MCF 10A (cell line): ENCODE measurements around the gene TLE3. TPM values are rescaled to one million over a fixed set of nuclear protein-coding genes. Genes with fewer than 3 reads are reported as not detected.

Source experiments
- BruUV-seq: library from RNA; stranded (reverse); fragments of 400-500 nt; replicated peaks from 2 replicates; lab custom pipeline; 2021; lab: Mats Ljungman, UMichigan
- CTCF ChIA-PET: fragments of 300-600 bp; sonication (Branson Sonifier 250); formaldehyde crosslinking; extraction: SDS; loops from one replicate; lab custom pipeline; 2021; ENCODE audit warnings: antibody characterized with exemption, inconsistent platforms; lab: Yijun Ruan, JAX
- POLR2A ChIA-PET: fragments of 300-600, 350-650 bp; sonication (Branson Sonifier 250); formaldehyde crosslinking; extraction: SDS; loops from one replicate; lab custom pipeline; 2020; ENCODE audit warnings: antibody characterized with exemption, inconsistent platforms; lab: Yijun Ruan, JAX
- DNase-seq: peaks from one replicate; pipeline ENCODE4 v3.0.0-alpha.2; 2018; ENCODE audit not compliant: unreplicated experiment
- H3K27ac Mint-ChIP-seq: one replicate; pipeline ENCODE4 v1.8.0; 2022; ENCODE audit warnings: mild to moderate bottlenecking, low read depth, mixed read lengths; ENCODE audit not compliant: unreplicated experiment
- H3K27me3 Mint-ChIP-seq: one replicate; pipeline ENCODE4 v1.8.0; 2022; ENCODE audit warnings: mixed read lengths; ENCODE audit not compliant: insufficient read depth, unreplicated experiment
- H3K36me3 Mint-ChIP-seq: one replicate; pipeline ENCODE4 v1.8.0; 2022; ENCODE audit warnings: mild to moderate bottlenecking, moderate library complexity, mixed read lengths; ENCODE audit not compliant: insufficient read depth, unreplicated experiment
- H3K4me1 Mint-ChIP-seq: one replicate; pipeline ENCODE4 v1.8.0; 2022; ENCODE audit warnings: mixed read lengths; ENCODE audit not compliant: insufficient read depth, unreplicated experiment
- H3K4me3 Mint-ChIP-seq: one replicate; pipeline ENCODE4 v1.8.0; 2022; ENCODE audit warnings: mild to moderate bottlenecking, moderate library complexity, mixed read lengths; ENCODE audit not compliant: unreplicated experiment
- H3K9me3 Mint-ChIP-seq: one replicate; pipeline ENCODE4 v1.8.0; 2022; ENCODE audit warnings: mixed read lengths; ENCODE audit not compliant: unreplicated experiment
- intact Hi-C: fragments of 100-400 bp; cut with micrococcal nuclease; formaldehyde crosslinking; loops from 2 replicates; pipeline ENCODE4 v1.14.1; 2022
- total RNA-seq: library from RNA; stranded (reverse); gene quantifications from 2 replicates; pipeline ENCODE4 v1.2.3, GENCODE V29; 2022
- TF ChIP-seq, protein P1 (sequence below): fragments of 200-600 bp; IDR thresholded peaks from one replicate; pipeline ENCODE4 v1.8.0; 2022; ENCODE audit warnings: antibody characterized with exemption, mild to moderate bottlenecking; ENCODE audit not compliant: unreplicated experiment

The TLE3 gene
- total RNA-seq, 1 experiment from 2014 or later = 23.2 TPM

DNA sequence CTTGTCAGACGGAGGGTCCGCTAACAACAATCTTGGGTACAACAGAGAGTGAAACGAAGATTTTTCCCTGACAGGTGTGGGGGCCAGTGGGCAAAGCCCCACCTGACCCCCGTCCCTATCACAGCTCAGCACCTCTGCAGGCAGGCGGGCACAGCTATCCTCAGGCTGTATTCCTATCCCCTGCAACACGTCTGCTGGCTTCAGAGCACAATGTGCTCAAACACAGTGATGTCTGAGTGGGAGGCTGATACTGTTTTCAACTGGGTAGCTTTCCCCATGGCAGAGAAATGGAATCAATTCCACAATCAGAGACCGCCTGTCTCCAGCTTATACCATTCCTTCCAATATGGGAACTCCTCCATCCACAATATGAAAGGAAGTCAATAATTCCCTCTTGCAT is 28.0 kb downstream of the TLE3 start:
- Mint-ChIP-seq H3K27me3 (no peaks in the 10 kb centered on the region), H3K4me1 (no peaks in the 10 kb centered on the region), H3K27ac (no peak overlapping the region), H3K9me3 (no peaks in the 10 kb centered on the region), H3K36me3 (peaks cover 19% of the 10 kb centered on the region), H3K4me3 (no peak overlapping the region)
- no peak for DNase-seq
- ChIA-PET CTCF (no interaction called here), POLR2A (no interaction called here)
- BruUV-seq = no TSS peak
- TF ChIP-seq, protein P1, sequence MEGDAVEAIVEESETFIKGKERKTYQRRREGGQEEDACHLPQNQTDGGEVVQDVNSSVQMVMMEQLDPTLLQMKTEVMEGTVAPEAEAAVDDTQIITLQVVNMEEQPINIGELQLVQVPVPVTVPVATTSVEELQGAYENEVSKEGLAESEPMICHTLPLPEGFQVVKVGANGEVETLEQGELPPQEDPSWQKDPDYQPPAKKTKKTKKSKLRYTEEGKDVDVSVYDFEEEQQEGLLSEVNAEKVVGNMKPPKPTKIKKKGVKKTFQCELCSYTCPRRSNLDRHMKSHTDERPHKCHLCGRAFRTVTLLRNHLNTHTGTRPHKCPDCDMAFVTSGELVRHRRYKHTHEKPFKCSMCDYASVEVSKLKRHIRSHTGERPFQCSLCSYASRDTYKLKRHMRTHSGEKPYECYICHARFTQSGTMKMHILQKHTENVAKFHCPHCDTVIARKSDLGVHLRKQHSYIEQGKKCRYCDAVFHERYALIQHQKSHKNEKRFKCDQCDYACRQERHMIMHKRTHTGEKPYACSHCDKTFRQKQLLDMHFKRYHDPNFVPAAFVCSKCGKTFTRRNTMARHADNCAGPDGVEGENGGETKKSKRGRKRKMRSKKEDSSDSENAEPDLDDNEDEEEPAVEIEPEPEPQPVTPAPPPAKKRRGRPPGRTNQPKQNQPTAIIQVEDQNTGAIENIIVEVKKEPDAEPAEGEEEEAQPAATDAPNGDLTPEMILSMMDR = no peak
- intact Hi-C loops = no loop called here

DNA sequence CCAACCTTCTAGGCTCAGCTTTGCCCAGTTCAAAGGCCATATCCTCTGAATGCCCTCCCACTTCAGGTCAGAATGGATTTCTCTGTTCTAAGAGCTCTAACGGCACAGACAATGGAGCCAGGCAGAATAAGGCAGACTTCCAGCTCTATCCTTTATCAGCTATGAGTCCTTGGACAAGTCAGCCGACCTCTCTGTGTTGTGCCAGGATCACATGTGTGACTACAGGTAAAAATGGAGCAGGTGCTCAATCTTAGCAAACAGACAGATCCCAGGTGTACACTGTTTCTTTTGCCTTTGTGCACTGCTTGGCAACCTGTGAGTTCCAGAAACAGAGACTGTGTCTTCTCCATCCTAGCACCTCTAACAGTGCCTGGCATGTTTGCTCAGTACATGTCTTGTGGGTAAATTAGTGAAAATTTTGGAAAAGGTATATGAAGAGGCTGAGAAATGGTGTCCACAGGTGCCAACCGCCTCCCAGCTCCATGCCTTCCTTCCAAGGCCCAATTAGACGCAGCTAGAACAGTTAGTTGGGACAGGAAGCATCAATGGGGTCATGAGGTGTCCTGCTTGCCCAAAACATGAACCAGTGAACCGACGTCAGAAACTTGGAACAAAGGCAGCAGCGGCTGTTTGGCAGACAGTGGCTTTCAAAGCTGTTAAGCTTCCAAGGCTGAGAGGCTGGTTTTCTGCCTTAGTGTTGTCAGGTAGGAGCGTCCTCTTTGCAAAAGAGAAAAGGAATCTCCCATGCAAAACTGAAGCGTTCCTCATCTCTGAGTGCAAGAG is 28.7 kb downstream of the TLE3 start:
- H3K27ac Mint-ChIP-seq = no peak overlapping the region
- intact Hi-C loops = no loop called here

DNA sequence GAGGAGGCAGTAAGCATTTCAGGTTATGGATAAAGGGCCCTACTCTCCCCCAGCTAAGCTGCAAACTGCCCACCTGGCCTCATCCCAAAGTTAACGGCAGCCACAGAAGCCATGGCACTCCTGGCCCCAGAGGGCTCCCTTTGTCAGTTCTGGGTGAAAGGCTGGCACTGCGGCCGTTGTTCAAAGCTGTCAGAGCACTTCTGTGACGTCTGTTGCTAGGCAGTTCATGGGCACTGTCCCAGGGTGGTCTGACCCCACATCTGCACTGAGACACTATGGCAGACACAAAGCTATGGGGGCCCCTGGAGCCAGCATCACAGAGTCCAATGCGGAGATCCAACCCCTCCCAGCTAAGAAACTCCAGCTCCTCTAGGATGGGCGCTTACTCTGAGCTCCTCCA is 30.0 kb downstream of the TLE3 start:
- TF ChIP-seq, protein P1 = no peak
- POLR2A ChIA-PET = interaction anchor here (0.6 kb wide), 1 partner anchor 1211 kb away, joined by 4 read pairs; no protein-coding TSS in a partner anchor
- Mint-ChIP-seq H3K9me3 (no peaks in the 10 kb centered on the region), H3K4me1 (no peaks in the 10 kb centered on the region), H3K27me3 (no peaks in the 10 kb centered on the region), H3K36me3 (peaks cover 21% of the 10 kb centered on the region), H3K4me3 (no peak overlapping the region), H3K27ac (no peak overlapping the region)
- BruUV-seq = no TSS peak
- intact Hi-C loops = no loop called here
- CTCF ChIA-PET = interaction anchor here (0.6 kb wide), 3 partner anchors 223 to 583 kb away, joined by 3 read pairs; no protein-coding TSS in a partner anchor
- no peak for DNase-seq

More for the DNA sequence above, 28.7 kb downstream of the TLE3 start:
- ChIA-PET POLR2A (no interaction called here), CTCF (no interaction called here)
- Mint-ChIP-seq H3K36me3 (peaks cover 21% of the 10 kb centered on the region), H3K27me3 (no peaks in the 10 kb centered on the region), H3K4me3 (no peak overlapping the region), H3K9me3 (no peaks in the 10 kb centered on the region), H3K4me1 (no peaks in the 10 kb centered on the region)
- DNase-seq = no peak
- TF ChIP-seq, protein P1 = no peak
- no TSS peak for BruUV-seq

DNA sequence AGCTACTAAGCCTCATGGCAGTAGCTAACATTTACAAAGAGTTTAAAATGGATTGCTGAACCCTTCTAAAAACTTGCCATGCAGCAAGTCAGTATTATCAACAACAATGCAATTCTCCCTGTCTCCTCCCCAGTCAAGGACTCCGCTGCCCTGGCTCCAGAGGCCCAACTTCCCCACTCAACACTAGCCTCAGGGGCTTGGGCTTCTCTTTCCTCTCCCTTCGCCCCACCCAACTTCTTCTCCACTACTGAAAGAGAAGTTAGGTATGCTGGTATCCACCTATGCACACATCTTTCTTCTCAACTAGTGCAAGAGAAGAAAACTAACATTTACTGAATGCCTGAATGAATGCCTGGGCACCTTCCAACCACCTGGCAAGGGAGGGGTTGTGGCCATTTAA is 30.7 kb downstream of the TLE3 start:
- no peaks in the 10 kb centered on the region for H3K27me3 Mint-ChIP-seq
- no peak overlapping the region for H3K27ac Mint-ChIP-seq
- no TSS peak for BruUV-seq
- no peaks in the 10 kb centered on the region for H3K9me3 Mint-ChIP-seq
- POLR2A ChIA-PET = interaction anchor here (0.7 to 0.9 kb wide), 2 partner anchors 31 to 214 kb away, joined by 3 read pairs; partner anchors contain the start of gene TLE3
- H3K4me3 Mint-ChIP-seq = no peak overlapping the region
- TF ChIP-seq, protein P1 = no peak
- no peak for DNase-seq
- CTCF ChIA-PET = interaction anchor here (0.6 kb wide), 2 partner anchors 8 to 584 kb away, joined by 3 read pairs; no protein-coding TSS in a partner anchor
- intact Hi-C loops = no loop called here
- no peaks in the 10 kb centered on the region for H3K4me1 Mint-ChIP-seq
- peaks cover 21% of the 10 kb centered on the region for H3K36me3 Mint-ChIP-seq
